HG02884 (cell line): ENCODE data around the gene NBDY.
"Not testable (repeated sequence)": the region's sequence is repeated elsewhere in the genome, so short reads cannot be mapped to it uniquely, and the experiment has no call there.

ENCODE experiments used
- ATAC-seq: cut with Tn5 transposase; IDR thresholded peaks from one replicate; pipeline ENCODE4 v1.9.1; 2021; ENCODE audit warnings: mild to moderate bottlenecking, moderate library complexity; ENCODE audit not compliant: unreplicated experiment

Gene NBDY, protein sequence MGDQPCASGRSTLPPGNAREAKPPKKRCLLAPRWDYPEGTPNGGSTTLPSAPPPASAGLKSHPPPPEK

DNA sequence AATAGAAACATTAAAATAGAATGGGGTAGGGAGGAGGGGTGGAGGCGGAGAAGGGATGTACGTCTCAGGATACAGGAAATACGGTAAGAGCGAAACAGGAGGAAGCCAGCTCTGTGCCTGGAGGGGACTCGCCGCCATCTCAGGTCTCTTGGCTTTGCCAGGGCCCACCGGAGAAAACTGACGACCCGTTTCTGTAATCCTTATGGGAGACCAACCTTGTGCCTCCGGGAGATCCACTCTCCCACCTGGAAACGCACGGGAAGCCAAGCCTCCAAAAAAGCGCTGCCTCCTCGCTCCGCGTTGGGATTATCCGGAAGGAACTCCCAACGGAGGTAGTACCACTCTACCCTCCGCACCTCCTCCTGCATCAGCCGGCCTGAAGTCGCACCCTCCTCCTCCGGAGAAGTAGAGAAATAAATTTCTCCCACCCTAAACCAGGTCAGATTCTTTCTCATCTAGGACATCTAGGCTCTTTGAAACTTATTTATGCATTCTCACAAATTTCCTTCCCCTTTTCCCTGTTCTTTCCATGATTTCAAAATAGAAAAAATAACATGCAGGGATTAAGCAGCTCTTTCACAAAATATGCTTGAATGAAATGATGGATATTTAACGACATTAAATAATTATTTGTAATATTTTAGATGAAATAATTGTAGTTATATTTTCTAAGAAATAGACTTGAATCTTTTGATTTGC lies at the start of gene NBDY:
TSS of gene NBDY (plus strand) at position 92 of the 699 bp plus-strand sequence. CDS start at position 203, 111 bp downstream.
- ATAC-seq, result peak; percentile 68

DNA sequence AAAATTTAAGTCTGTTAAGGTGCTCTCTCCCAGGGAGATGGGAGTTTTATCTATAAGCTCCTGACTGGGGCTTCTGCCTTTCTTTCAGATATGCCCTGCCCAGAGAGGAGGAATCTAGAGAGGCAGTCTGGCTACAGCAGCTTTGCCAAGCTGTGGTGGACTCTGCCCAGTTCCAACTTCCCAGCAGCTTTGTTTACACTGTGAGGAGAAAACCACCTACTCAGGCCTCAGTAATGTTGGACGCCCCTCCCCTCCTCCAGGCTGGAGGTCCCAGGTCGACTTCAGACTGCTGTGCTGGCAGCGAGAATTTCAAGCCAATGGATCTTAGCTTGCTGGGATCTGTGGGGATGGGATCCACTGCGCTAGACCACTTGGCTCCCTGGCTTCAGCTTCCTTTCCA lies 24.5 kb upstream of the NBDY start:
- ATAC-seq, result not testable (repeated sequence)

GRCh38 chrX:56726605-56727004 lies 2.4 kb upstream of the NBDY start:
- ATAC-seq, result no peak

DNA sequence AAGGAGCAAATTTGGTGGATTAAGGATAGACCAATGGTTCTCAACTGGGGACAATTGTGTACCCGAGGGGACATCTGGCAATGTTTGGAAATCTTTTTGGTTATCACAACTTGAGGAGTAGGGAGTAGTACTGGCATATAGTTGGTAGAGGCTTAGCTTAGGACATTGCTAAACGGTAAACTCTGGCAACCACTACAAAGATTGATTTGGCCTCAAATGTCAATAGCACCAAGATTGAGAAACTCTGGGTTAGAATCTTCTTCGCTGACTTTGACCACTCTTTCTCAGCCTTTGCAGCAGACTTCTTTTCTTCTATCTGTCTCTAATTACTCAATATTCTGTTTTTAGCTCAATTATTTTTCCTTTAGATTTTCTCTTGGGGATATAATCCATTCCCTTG lies 1.5 kb upstream of the NBDY start:
- no peak for ATAC-seq

DNA sequence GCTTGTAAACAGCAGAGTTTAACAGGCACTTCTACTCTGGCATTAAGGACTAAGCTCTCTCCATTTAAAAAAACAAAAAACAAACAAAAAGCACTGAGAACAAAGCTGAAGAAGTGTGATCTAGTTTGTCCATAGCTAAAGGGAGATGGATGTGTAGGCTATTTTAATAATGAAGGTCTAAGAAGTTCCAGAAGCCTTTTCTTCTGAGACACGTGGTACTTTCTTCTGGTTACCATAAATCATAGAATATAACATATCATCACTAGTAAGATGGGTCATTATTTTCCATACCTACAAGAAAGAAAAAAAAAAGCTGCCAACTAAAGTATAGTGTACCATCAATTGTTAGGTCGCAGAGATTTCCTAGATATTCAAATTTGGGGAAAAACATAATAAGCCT lies 722 bp upstream of the NBDY start:
- ATAC-seq, result no peak

GRCh38 chrX:56728752-56729151 lies 291 bp upstream of the NBDY start:
- peak; percentile 32 for ATAC-seq

GRCh38 chrX:56733459-56734046 lies 4.5 kb downstream of the NBDY start:
- no peak for ATAC-seq

GRCh38 chrX:56736219-56736618 lies 7.2 kb downstream of the NBDY start:
- no peak for ATAC-seq

DNA sequence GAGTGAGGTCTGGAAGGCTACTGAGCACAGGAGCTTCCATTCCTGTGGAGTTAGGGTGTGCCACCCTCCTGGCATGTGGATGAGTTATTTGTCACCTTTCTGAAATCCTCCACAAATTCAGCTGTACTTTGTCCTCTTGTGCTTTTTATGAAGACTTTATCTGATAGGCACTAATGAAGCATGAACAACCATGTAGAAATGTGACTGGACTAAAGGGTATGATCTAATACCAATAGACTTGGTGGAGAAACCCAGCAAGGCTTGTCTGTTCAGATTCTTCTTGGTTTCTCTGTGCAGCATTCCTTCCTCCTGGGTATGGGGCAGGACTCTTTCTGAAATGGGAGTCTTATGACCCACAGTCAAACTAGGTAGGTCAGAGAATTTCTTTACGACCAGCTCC lies 9.6 kb downstream of the NBDY start:
- no peak for ATAC-seq

GRCh38 chrX:56744996-56745395 lies 16.0 kb downstream of the NBDY start:
- no peak for ATAC-seq

DNA sequence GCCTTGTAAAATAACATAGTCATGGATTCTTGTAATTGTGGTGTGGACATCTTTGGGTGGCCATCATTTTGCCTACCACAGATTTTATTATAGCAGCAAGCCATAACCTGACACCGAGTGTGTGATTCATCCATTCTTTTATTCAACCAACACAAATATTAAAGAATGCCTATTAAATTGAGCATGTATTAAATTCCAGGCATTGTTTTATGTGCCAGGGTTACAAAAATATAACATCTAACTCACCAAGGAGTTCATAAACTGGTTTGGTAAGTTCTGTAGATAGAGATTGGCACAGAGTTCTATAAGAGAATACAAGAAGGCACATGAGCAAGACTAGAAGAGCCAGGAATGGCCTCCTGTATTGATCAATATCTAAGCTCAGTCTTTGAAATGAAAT lies 18.0 kb downstream of the NBDY start:
- ATAC-seq, result no peak

DNA sequence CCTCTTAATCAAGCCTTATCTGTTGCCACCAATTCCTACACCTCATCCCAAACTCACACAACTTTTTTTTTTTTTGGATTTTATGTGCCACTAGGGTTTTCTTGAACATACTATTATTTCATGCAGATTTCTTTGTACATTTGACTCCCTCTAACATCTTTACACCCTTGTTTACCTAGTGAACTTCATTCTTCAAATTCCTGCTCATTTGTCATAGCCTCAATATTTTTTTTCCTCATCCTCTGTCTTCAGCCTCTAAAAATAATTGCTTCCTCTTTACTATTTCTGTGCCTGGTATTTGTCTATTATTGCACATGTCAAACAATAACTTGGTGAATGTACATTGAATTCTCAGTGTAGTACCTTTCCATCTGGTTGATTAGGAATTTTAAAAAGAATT lies 22.0 kb downstream of the NBDY start:
- no peak for ATAC-seq

DNA sequence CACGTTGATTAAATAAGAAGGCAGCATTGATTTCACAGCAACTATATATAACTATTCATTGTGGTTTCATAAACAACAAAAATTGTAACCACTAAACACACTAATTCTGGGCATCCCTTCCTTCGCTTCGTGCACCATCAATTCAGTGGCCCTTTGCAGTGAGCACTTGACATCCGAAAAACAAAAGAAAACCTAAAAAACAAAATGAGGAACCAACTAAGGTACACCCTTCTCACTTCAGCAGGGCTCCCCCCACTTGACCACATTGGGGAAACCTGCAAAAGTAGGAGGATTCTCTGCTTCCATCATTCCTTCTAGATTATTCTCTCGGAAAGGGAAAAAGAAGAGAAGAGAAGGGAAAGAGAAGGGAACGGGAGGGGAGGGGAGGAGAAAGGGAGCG lies 28.3 kb downstream of the NBDY start:
- peak; percentile 42 for ATAC-seq

DNA sequence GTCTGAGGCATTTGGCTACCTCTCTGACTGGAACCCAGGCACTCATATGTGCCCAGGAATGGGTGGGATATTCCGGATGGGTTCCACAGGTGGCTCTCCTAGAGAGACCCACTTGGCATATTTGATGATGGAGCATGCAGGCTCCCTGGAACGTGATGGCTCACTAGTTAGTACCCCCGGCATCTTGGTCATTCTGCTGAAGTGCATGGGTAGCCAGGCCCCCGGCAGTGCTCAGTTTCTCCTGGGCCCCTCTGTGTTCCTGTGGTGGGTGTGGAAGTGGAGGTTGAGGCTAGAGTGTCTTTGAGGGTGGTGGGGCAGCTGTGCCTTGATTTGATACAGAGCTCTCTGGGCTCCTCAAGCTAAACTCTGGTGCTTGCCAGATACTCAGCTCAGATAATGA lies 29.4 kb downstream of the NBDY start:
- ATAC-seq, result no peak

DNA sequence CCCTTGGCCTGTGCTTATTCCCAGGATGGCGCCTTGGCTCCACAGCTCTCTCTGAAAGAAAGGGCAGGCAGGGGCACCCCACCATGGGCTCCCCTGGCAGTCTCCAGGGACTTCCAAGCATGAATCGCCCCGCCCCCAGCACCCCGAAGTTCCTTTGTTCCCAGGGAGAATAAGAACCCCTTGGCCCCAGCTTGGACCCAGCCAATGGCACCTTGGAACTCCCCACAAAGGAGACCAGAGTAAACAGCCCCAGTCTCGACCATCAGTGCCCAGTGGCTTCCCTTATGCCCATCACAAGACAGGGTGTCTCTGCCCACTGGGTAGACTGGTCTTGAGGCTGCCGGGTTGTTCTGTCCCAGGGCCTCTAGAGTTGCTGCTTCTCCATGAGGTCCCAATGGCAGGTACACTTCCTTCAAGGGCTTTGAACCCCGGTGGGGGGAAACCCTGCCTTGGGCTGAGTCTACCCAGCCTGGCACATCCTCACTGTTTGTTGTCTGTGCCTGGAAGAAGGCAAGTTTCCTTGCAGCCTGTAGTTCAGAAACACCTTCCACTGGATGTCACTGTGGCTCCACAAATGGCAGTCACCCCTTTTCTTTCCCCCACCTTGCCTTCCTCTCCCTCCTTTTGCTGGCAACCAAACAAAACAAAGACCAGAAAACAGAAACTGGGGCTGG lies 30.8 kb downstream of the NBDY start:
- no peak for ATAC-seq

- ATAC-seq, result not testable (repeated sequence)
Measured at GRCh38 chrX:56760410-56761124, 31.5 kb downstream of the NBDY start.

GRCh38 chrX:56761167-56761566 lies 32.1 kb downstream of the NBDY start:
- no peak for ATAC-seq

- peak; percentile 42 for ATAC-seq
Measured at GRCh38 chrX:56762220-56762619, 33.2 kb downstream of the NBDY start.

DNA sequence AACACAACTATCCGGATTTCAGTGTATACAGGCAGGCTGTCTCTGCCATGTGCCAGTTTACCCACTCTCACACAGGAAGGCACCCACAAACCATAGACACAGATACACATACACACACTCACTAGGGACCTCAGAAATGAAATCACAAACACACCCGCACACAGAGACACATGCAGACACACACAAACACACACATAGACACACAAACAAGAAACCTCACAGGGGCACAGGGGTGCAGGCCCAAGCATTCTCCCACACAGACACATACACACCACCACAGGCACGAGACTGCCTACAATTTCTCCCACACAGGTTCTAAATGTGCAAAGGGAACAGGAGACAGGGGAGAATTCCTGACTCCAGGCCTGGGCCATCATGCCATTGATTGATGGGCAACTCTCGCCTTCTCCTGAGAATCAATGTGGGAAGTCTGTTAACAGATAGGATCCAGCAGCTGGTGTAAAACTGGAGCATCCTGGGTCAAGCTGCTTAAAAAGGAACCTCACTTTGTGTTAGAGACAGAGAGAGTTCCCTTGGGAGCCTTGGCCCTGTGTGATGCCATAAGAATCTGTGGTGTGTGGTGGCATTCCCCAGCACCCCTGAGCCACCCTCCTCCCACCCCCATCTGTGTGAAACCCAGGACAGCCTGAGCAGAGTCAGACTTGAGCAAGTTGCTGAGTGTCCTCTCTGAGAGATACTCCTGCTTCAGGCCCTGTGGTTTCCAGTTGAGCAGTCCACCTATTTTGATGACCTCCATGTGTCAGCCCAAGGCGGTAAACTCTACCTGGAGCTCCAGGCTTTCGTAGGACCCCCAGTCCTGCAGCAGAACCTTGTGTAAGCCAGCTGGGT lies 33.9 kb downstream of the NBDY start:
- ATAC-seq, result no peak

DNA sequence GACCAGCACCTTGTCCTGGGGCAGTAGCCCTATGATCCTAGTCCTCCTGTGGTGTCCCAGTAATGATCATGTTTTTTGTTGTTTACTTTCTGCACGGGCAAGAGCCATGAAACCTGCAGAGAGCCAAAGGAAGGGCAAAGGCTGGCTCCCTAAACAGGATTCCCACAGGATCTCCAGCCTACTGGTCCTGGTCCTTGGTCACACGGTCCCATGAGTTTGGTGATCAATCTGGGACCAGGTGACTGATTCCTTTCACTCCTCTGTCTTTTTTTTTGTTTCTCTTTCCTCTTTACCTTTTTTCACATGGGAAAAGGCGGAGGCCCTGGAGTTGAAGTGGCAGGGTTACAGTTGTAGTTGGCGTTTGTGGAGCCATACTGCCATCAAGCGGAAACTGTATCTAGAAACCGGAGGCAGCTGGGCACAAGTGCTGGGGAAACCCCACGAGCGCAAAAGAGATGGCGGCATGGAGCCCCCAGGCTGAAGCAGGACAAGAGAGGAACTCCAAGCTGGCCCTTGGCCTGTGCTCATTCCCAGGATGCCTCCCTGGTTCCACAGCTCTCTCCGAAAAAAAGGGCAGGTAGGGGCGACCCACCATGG lies 34.6 kb downstream of the NBDY start:
- no peak for ATAC-seq
